ENCODE data around the gene HADH.

GRCh38 chr4:107978716-107979451, 10.8 kb upstream of the HADH start:
- TF ChIP-seq, protein P1, sequence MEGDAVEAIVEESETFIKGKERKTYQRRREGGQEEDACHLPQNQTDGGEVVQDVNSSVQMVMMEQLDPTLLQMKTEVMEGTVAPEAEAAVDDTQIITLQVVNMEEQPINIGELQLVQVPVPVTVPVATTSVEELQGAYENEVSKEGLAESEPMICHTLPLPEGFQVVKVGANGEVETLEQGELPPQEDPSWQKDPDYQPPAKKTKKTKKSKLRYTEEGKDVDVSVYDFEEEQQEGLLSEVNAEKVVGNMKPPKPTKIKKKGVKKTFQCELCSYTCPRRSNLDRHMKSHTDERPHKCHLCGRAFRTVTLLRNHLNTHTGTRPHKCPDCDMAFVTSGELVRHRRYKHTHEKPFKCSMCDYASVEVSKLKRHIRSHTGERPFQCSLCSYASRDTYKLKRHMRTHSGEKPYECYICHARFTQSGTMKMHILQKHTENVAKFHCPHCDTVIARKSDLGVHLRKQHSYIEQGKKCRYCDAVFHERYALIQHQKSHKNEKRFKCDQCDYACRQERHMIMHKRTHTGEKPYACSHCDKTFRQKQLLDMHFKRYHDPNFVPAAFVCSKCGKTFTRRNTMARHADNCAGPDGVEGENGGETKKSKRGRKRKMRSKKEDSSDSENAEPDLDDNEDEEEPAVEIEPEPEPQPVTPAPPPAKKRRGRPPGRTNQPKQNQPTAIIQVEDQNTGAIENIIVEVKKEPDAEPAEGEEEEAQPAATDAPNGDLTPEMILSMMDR (IDR thresholded peaks at IDR 0.05): no peak
- TF ChIP-seq POLR2A (IDR thresholded peaks at IDR 0.05): no peak

Data from heart left ventricle (tissue), 13 donors.